Suprapubic skin (tissue), 4 donors: ENCODE measurements around the gene ENPP7.

Experiments used
- POLR2A ChIP-seq, 2 donors: fragments of 450-650 bp; IDR thresholded peaks; one replicate each; pipeline ENCODE4 v1.6.1; 2017; ENCODE audit warnings: antibody characterized with exemption in 2 of 2, mild to moderate bottlenecking in 2 of 2, moderate library complexity in 2 of 2
- POLR2AphosphoS5 ChIP-seq, 3 donors: sonication (generic); formaldehyde crosslinking; IDR thresholded peaks; one replicate each; pipeline ENCODE4 v1.6.1; 2017; ENCODE audit warnings: antibody characterized with exemption in 3 of 3
- TF ChIP-seq, protein P1 (sequence below), 2 donors: fragments of 200-600 bp in 1 of 2; fragments of 450-650 bp in 1 of 2; sonication (generic) in 1 of 2; IDR thresholded peaks; one replicate each; pipeline ENCODE4 v1.5.1; 2016 to 2019; ENCODE audit warnings: antibody characterized with exemption in 2 of 2, mild to moderate bottlenecking in 1 of 2, moderate library complexity in 1 of 2

DNA sequence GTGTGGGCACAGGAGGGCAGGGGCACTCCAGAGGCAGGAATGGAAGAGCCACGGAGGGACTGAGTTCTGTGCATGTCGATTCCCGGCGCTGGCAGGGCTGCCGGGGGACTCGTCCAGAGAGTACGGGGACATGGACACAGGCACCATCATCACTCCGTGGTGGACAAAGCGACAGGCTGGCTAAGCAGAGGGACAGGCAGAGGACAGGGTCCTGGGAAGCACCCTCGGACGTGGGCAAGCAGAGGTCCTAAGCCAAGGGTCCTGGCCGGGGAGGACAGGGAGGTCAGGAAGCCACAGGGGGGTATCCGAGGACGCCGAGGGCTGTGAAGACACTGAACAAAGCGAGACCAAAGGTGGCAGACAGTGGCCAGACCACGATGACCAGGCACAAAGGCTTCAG lies 44.3 kb upstream of the ENPP7 start:
- no peak for TF ChIP-seq POLR2A (IDR thresholded peaks at IDR 0.05)
- TF ChIP-seq, protein P1, sequence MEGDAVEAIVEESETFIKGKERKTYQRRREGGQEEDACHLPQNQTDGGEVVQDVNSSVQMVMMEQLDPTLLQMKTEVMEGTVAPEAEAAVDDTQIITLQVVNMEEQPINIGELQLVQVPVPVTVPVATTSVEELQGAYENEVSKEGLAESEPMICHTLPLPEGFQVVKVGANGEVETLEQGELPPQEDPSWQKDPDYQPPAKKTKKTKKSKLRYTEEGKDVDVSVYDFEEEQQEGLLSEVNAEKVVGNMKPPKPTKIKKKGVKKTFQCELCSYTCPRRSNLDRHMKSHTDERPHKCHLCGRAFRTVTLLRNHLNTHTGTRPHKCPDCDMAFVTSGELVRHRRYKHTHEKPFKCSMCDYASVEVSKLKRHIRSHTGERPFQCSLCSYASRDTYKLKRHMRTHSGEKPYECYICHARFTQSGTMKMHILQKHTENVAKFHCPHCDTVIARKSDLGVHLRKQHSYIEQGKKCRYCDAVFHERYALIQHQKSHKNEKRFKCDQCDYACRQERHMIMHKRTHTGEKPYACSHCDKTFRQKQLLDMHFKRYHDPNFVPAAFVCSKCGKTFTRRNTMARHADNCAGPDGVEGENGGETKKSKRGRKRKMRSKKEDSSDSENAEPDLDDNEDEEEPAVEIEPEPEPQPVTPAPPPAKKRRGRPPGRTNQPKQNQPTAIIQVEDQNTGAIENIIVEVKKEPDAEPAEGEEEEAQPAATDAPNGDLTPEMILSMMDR (IDR thresholded peaks at IDR 0.05) = no peak
- no peak for TF ChIP-seq POLR2AphosphoS5 (IDR thresholded peaks at IDR 0.05)
